ENCODE results near the gene MTIF3.

MTIF3 gene

GRCh38 chr13:27415116-27415515 is 35.2 kb downstream of the MTIF3 start:
- no peak for ATAC-seq
- TF ChIP-seq PPARA (CRISPR knock-in tag; IDR thresholded peaks at IDR 0.05; ENCODE audit: borderline replicate concordance) (no peak), ISL1 (CRISPR knock-in tag; IDR thresholded peaks at IDR 0.05) (no peak), OSR1 (CRISPR knock-in tag; IDR thresholded peaks at IDR 0.05) (no peak), ZFP30 (CRISPR knock-in tag; IDR thresholded peaks at IDR 0.05) (no peak)

- ATAC-seq = no peak
- TF ChIP-seq GLIS3 (CRISPR knock-in tag; IDR thresholded peaks at IDR 0.05) (no peak), RARB (CRISPR knock-in tag; IDR thresholded peaks at IDR 0.05) (no peak), ZC3H10 (CRISPR knock-in tag; IDR thresholded peaks at IDR 0.05) (no peak), TSHZ2 (CRISPR knock-in tag; IDR thresholded peaks at IDR 0.05) (no peak), PPARA (CRISPR knock-in tag; IDR thresholded peaks at IDR 0.05; ENCODE audit: borderline replicate concordance) (no peak)
Measured at GRCh38 chr13:27411341-27411740, 39.0 kb downstream of the MTIF3 start.

GRCh38 chr13:27409013-27409412 is 41.4 kb downstream of the MTIF3 start:
- no peak for ATAC-seq
- no peak for TF ChIP-seq GLIS3 (CRISPR knock-in tag; IDR thresholded peaks at IDR 0.05)
- no peak for TF ChIP-seq RARB (CRISPR knock-in tag; IDR thresholded peaks at IDR 0.05)
- no peak for TF ChIP-seq ZFP3 (CRISPR knock-in tag; IDR thresholded peaks at IDR 0.05)
- TF ChIP-seq TOX (CRISPR knock-in tag; IDR thresholded peaks at IDR 0.05; ENCODE audit: borderline replicate concordance) = no peak
- TF ChIP-seq PPARA (CRISPR knock-in tag; IDR thresholded peaks at IDR 0.05; ENCODE audit: borderline replicate concordance) = no peak
- TF ChIP-seq OSR1 (CRISPR knock-in tag; IDR thresholded peaks at IDR 0.05) = no peak
- no peak for TF ChIP-seq ZC3H10 (CRISPR knock-in tag; IDR thresholded peaks at IDR 0.05)
- TF ChIP-seq ZNF565 (CRISPR knock-in tag; conservative IDR thresholded peaks at IDR 0.05; ENCODE audit: low read depth) = no peak
- TF ChIP-seq TSHZ2 (CRISPR knock-in tag; IDR thresholded peaks at IDR 0.05) = no peak
- TF ChIP-seq, protein P1, sequence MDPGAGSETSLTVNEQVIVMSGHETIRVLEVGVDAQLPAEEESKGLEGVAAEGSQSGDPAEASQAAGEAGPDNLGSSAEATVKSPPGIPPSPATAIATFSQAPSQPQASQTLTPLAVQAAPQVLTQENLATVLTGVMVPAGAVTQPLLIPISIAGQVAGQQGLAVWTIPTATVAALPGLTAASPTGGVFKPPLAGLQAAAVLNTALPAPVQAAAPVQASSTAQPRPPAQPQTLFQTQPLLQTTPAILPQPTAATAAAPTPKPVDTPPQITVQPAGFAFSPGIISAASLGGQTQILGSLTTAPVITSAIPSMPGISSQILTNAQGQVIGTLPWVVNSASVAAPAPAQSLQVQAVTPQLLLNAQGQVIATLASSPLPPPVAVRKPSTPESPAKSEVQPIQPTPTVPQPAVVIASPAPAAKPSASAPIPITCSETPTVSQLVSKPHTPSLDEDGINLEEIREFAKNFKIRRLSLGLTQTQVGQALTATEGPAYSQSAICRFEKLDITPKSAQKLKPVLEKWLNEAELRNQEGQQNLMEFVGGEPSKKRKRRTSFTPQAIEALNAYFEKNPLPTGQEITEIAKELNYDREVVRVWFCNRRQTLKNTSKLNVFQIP (CRISPR knock-in tag; IDR thresholded peaks at IDR 0.05; ENCODE audit: borderline replicate concordance, low read depth) = no peak
- TF ChIP-seq TCF4 (CRISPR knock-in tag; IDR thresholded peaks at IDR 0.05; ENCODE audit: borderline replicate concordance) = no peak
- TF ChIP-seq ESRRG (CRISPR knock-in tag; IDR thresholded peaks at IDR 0.05) = no peak
- TF ChIP-seq ARNTL (CRISPR knock-in tag; IDR thresholded peaks at IDR 0.05; ENCODE audit: borderline replicate concordance, low read depth) = no peak
- no peak for TF ChIP-seq ZNF70 (CRISPR knock-in tag; IDR thresholded peaks at IDR 0.05)
- TF ChIP-seq, protein P2, sequence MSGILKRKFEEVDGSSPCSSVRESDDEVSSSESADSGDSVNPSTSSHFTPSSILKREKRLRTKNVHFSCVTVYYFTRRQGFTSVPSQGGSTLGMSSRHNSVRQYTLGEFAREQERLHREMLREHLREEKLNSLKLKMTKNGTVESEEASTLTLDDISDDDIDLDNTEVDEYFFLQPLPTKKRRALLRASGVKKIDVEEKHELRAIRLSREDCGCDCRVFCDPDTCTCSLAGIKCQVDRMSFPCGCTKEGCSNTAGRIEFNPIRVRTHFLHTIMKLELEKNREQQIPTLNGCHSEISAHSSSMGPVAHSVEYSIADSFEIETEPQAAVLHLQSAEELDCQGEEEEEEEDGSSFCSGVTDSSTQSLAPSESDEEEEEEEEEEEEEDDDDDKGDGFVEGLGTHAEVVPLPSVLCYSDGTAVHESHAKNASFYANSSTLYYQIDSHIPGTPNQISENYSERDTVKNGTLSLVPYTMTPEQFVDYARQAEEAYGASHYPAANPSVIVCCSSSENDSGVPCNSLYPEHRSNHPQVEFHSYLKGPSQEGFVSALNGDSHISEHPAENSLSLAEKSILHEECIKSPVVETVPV (CRISPR knock-in tag; IDR thresholded peaks at IDR 0.05) = no peak
- TF ChIP-seq ZFP30 (CRISPR knock-in tag; IDR thresholded peaks at IDR 0.05) = no peak
- no peak for TF ChIP-seq BACH2 (CRISPR knock-in tag; IDR thresholded peaks at IDR 0.05; ENCODE audit: borderline replicate concordance)
- no peak for TF ChIP-seq ZNF8 (CRISPR knock-in tag; IDR thresholded peaks at IDR 0.05)
- TF ChIP-seq, protein P3, sequence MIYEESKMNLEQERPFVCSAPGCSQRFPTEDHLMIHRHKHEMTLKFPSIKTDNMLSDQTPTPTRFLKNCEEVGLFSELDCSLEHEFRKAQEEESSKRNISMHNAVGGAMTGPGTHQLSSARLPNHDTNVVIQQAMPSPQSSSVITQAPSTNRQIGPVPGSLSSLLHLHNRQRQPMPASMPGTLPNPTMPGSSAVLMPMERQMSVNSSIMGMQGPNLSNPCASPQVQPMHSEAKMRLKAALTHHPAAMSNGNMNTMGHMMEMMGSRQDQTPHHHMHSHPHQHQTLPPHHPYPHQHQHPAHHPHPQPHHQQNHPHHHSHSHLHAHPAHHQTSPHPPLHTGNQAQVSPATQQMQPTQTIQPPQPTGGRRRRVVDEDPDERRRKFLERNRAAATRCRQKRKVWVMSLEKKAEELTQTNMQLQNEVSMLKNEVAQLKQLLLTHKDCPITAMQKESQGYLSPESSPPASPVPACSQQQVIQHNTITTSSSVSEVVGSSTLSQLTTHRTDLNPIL (CRISPR knock-in tag; IDR thresholded peaks at IDR 0.05; ENCODE audit: low read depth) = no peak
- no peak for TF ChIP-seq SNAI2 (CRISPR knock-in tag; IDR thresholded peaks at IDR 0.05)
